Measurements from ENCODE around the gene KRTAP5-11.

DNA sequence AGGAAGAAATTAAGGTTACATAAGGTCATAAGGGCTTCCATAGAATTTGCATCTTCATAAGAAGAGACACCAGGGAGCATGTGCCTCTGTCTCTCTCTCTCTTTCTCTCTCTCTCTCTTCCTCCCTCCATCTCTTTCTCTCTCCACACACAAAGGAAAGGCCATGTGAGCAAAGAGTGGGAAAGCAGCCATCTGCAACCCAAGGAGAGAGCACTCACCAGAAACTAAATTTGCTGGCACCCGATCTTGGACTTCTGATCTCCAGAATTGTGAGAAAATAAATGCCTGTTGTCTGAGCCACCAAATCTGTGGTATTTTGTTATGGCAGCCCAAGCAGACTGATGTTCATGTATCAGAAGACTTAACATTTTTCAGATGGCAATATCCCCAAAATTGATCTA, 23.7 kb downstream of the KRTAP5-11 start:
- no peak for TF ChIP-seq POLR2A (IDR thresholded peaks at IDR 0.05; ENCODE audit: control extremely low read depth in 1 of 2, low read depth in 2 of 2, low read length in 2 of 2)
- TF ChIP-seq, protein P1, sequence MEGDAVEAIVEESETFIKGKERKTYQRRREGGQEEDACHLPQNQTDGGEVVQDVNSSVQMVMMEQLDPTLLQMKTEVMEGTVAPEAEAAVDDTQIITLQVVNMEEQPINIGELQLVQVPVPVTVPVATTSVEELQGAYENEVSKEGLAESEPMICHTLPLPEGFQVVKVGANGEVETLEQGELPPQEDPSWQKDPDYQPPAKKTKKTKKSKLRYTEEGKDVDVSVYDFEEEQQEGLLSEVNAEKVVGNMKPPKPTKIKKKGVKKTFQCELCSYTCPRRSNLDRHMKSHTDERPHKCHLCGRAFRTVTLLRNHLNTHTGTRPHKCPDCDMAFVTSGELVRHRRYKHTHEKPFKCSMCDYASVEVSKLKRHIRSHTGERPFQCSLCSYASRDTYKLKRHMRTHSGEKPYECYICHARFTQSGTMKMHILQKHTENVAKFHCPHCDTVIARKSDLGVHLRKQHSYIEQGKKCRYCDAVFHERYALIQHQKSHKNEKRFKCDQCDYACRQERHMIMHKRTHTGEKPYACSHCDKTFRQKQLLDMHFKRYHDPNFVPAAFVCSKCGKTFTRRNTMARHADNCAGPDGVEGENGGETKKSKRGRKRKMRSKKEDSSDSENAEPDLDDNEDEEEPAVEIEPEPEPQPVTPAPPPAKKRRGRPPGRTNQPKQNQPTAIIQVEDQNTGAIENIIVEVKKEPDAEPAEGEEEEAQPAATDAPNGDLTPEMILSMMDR (IDR thresholded peaks at IDR 0.05; ENCODE audit: control extremely low read depth in 1 of 3, insufficient read depth in 1 of 3, low read depth in 1 of 3, low read length in 3 of 3): no peak
- no peak for TF ChIP-seq YY1 (IDR thresholded peaks at IDR 0.05; ENCODE audit: low read depth, low read length)
- TF ChIP-seq, protein P2, sequence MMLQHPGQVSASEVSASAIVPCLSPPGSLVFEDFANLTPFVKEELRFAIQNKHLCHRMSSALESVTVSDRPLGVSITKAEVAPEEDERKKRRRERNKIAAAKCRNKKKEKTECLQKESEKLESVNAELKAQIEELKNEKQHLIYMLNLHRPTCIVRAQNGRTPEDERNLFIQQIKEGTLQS (IDR thresholded peaks at IDR 0.05; ENCODE audit: insufficient read depth, low read depth, low read length): no peak
- TF ChIP-seq FOSL1 (IDR thresholded peaks at IDR 0.05; ENCODE audit: insufficient read depth, low read depth, low read length): no peak
- TF ChIP-seq EZH2 (IDR thresholded peaks at IDR 0.05; ENCODE audit: low read depth, low read length, severe bottlenecking): no peak
- TF ChIP-seq SIX5 (IDR thresholded peaks at IDR 0.05; ENCODE audit: low read depth, low read length): no peak
- TF ChIP-seq CBX8 (IDR thresholded peaks at IDR 0.05; ENCODE audit: borderline replicate concordance, low read depth, low read length): no peak
- no peak for TF ChIP-seq USF2 (IDR thresholded peaks at IDR 0.05; ENCODE audit: low read length)
- no peak for TF ChIP-seq TAF7 (optimal IDR thresholded peaks at IDR 0.05; ENCODE audit: borderline replicate concordance, low read depth, low read length)
- TF ChIP-seq GTF2F1 (IDR thresholded peaks at IDR 0.05; ENCODE audit: borderline replicate concordance, low read depth, low read length): no peak
- no peak for TF ChIP-seq CHD2 (IDR thresholded peaks at IDR 0.05; ENCODE audit: low read length)
- TF ChIP-seq EP300 (IDR thresholded peaks at IDR 0.05; ENCODE audit: borderline replicate concordance in 1 of 2, low read depth in 2 of 2, low read length in 2 of 2): no peak

Data from H1 (cell line).